HG02588 (cell line): ENCODE measurements around the gene PLCXD3.
"Not testable (repeated sequence)": the region's sequence is repeated elsewhere in the genome, so short reads cannot be mapped to it uniquely, and the experiment has no call there.

Experiments
- ATAC-seq: cut with Tn5 transposase; IDR thresholded peaks from one replicate; pipeline ENCODE4 v1.9.1; 2021; ENCODE audit warnings: mild to moderate bottlenecking, moderate library complexity; ENCODE audit not compliant: unreplicated experiment

PLCXD3 gene

DNA sequence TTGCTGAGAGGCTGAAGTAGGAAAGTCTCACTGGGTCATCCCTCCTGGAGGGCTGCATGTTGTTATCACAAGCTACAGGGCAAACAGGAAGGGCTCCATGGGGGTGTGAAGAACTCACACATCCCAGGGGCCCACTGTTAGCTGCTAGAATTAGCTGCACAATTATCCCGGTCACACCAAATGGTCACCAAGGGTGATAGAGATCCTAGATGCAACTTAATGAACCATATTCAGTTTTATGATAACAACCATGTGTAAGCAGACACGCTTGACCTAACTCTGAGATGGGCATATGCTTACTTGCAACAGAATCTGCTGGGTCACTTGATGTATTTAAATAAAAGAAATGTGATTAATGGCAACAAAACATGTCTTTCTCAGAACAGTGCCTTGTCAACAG, 153.6 kb downstream of the PLCXD3 start:
- no peak for ATAC-seq

DNA sequence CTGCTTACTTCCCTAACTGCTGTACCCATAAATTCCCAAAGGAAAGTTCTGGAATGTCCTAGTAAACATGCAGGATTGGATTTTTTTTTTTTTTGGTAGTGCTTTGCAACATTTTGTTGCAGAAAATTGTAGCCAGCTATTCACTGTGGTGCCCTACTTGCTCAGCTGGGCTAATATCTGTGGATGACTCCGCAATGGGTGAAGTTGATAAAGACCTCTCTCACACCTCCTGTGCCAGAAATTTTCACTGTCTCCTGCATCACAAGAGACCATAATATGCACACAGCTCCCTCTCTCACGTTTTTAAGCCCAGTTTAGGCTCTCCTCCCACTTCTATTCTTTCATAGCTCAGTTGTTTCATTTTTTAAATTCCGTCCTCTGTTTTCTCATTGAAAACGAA, 160.6 kb downstream of the PLCXD3 start:
- ATAC-seq = no peak

DNA sequence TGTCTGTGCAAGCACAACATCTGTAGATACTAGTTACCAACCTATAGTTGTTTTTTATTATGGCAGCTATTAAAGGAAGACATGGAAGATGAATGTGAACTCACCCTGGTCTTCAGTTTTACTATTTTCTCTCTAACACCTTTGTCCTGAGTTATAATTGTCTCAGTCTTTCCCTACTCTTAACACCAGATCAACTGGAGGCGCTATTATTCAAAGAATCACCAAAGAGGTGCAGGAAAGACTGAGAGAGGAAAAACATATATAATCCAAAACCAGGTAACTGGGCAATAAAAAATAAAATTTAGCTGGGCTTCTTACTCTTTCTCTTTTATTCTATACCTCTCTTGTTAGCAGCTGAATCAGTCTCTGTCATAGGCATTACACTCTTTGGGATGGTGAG, 162.8 kb downstream of the PLCXD3 start:
- ATAC-seq = no peak

DNA sequence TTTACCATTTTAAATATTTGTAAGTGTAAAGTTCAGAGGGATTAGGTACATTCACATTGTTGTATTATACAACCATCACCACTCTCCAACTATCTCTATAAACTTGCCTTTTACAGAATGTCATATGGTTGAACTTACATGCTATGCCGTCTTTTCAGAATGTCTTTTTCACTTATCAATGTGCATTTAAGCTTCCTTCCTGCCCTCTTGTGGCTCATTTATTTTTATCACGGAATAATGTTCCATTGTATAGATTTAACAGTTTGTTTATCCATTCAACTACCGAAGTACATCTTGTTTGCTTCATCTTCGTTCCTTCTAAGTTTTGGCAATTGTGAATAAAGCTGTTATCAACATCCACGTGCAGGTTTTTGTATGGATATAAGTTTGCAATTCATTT, 163.8 kb downstream of the PLCXD3 start:
- no peak for ATAC-seq

DNA sequence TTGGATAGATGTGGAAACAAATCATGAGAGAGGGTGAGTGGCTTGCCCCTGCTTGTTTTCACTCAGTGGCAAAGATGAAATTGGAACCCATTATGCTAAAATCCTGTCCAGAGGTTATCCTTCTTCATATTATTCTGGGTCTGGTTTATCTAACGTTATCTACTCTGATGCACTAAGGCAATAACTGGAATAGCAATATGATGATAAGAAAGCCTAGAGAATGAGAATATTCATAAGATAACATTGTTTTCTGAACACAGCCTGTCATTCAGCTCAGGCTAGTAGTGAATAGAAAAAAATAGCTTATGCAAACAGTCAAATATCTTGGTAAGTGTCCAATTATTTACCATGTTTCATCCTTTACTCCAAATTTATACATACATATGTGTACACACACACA, 165.1 kb downstream of the PLCXD3 start:
- ATAC-seq = no peak

DNA sequence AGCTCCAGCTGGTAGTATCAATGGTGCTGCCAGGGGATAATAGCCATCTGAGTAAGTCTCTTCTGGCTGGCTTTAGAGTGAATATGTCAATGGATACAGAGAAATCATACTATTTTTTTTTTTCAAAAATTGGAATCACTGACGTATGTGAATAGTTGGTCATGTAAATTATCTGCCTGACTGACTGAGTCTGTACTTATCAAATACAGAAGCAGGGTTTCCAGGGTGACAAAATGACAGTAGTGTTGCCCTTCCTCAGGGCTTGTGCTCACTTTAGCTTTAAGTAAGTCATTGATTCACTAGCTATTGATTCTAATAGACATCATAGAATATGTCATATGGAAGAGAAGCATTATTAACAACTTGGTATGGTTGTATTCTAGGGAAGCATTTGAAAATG, 171.1 kb downstream of the PLCXD3 start:
- ATAC-seq = no peak

DNA sequence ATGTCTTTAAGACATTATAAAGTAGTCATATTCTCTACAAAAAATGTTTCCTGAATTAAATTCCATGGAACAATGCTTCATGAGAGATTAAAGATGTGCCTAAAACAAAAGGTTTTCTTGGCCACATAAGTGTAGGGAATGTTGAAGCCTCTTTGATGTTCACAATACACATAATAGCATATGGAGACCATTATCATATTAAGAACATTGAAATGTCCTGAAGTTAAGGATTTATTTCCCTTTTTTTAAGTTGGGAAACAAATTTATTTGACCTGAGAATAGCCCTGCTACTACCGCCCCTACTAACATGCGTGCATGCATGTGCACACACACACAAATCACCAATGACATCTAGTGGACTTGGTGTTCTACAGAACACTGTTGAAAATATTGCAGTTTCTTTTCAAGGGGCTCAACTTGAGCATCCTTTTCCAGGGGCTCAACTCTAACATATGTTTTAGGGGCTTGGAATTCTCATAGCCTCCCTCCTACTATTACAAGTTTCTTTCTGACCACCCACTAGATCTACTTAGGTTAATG, 172.2 kb downstream of the PLCXD3 start:
- no peak for ATAC-seq

DNA sequence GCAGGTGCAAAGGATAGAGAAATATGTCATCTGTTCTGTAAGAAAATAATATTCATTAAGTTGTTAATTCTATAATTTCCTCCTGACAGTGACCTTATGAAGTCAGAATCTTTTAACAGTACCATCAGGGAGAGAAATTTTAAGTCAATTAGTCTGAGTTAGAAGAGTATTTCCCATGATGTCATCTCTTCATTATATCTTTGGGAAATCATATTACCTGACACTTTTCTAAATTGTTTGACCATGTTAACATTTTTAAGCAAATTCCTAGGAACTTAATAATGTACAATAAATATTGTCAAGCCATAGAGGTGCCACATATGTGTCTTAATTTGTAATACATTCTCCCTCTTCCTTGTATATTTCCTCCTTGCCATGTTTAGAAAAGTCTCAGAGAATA, 172.7 kb downstream of the PLCXD3 start:
- ATAC-seq = no peak

DNA sequence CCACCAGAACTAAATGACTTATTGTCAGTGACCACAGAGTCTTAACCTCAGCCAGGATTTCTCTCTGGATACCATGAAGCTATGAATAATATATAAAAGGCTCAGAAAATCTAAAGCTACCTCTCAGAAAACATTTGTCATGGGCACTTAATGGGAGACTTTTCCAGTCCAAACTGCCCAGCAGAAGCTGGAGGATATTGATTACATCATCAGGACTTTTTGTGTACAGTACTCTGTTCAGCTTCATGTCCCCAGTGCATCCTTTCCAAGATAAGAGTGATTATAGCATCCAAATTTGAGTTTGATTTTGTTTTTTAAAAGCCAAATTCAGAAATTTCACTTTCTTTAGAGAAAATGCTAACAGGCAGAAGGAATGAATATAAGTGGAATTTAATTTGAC, 173.2 kb downstream of the PLCXD3 start:
- no peak for ATAC-seq

DNA sequence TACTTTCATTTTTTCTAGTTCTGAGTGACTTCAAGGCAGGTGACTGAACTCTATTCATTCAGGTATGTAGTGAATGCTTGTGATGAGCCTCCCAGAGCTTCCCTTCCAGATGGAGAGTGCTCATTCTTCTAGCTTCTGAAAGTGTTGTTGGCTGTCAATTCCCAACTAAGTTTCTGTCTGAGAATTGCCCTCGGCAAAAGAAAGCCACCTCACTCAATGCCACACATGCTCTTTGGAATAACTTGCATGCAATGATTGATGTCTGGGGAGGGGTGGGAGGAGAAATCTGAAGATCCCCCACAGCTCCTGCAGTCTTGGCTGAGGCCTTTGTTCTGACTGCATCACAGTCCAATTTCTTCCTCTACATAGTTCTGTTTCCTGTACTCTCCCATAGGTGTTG, 173.9 kb downstream of the PLCXD3 start:
- ATAC-seq = no peak

DNA sequence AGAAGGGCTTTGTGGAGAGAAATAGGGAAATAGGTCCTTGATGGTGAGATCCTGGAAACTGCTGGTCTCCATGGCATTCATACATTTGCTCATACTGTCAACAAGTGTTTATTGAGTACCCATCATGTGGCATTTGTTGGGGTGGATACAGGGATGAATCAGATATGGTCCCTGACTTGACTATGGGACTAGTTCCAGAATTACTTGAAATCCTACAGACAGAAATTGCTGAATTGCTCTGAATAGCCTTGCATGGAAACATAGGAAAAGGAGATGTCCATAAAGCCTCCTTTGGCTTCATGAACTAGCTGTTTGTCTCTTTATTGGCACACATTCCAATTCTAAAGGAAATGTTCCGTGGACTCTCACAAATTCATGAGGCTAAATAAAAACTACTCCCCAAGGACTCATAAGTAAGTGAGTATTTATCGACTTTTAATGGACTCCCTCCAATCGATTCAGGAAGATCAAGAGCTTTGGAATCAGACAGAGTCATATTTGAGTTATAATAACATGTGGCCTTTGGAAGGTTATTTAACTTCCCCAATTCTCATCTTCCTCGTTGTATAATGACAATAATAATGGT, 174.7 kb downstream of the PLCXD3 start:
- no peak for ATAC-seq

DNA sequence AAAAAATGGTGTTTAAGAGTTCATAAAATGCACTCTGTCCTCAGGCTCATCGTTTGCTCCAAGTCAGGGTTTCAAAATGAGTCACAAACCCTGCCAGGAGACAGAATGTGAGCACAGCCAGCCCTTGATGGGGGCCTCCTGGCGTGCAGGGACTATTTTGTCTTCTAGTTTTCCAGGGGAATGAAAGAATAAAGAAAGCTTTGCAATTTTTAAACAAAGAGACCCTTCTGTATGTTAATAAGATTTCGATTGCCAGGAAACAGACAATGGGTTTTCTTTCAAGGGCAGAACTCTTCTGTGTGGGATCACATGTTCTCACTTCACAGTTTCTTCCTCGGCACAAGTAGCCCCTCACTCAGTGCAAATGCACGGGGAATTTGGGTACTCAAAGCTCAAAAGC, 175.6 kb downstream of the PLCXD3 start:
- no peak for ATAC-seq

DNA sequence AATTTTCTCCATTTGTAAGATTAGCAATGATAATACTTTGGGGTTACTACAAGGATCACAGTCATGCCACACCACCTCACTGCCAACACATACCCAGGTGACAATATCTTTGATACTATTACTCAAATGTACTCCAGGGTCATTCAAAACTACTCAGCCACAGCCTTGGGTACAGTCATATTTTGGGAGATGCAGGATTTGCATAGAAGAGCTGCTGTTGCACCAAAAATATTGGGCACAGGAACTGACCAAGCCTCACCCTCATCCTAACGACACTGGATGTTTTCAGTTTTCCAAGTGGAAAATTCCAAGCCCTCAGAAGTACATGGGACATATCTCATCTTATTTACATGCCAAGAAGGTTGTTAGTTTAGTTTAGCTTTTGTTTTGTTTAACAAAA, 176.2 kb downstream of the PLCXD3 start:
- ATAC-seq = no peak

DNA sequence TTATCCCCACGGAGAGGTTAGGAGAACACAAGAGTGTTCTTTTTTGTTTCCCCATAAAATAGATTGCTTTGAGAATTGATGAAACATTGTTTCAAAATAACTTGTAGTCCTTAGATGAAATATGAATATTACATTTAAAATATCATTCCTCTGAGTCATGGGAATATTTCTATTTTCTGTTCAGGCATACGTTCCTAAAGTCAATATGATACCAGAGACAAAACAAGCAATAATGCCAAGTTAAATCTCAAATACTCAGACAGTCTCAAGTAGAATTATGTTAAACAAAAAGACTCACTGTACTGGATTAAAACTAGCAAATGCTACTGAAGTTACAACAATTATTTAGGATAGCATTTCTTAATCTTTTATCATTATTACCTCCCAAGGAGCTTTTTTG, 185.3 kb downstream of the PLCXD3 start:
- ATAC-seq = no peak

DNA sequence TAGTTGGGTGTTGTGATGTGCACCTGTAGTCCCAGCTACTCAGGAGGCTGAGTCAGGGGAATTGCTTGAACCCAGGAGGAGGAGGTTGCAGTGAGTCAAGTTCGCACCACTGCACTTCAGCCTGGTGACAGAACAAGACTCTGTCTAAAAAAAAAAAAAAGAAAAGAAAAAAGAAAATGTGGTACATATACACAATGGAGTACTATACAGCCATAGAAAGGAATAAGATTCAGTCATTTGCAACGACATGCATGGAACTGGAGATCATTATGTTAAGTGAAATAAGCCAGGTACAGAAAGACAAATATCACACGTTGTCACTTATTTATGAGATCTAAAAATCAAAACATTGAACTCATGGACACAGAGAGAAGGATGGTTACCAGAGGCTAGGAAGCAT, 187.6 kb downstream of the PLCXD3 start:
- not testable (repeated sequence) for ATAC-seq

DNA sequence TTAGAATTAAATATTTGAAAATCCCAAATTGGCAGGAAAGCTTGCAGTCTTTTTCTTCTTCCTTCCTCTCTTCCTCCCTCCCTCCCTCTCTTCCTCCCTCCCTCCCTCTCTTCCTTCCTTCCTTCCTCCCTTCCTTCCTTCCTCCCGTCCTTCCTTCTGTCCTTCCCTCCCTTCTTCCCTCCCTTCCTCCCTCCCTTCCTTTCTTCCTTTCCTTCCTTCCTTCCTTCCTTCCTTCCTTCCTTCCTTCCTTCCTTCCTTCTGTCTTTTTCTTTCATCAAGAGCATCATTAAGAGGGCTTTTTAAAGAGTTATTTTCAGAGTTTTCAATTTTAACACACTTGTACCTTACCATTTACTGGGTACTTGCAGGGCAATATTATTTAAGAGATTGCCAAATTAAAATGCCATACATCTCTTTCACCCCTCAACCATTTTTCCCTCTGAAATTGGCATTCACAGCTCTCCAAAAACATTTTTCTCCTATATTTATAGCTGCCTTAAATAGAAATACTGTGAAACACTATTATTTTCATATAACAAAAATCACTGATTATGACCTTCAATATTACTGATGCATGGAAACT, 197.8 kb downstream of the PLCXD3 start:
- no peak for ATAC-seq

DNA sequence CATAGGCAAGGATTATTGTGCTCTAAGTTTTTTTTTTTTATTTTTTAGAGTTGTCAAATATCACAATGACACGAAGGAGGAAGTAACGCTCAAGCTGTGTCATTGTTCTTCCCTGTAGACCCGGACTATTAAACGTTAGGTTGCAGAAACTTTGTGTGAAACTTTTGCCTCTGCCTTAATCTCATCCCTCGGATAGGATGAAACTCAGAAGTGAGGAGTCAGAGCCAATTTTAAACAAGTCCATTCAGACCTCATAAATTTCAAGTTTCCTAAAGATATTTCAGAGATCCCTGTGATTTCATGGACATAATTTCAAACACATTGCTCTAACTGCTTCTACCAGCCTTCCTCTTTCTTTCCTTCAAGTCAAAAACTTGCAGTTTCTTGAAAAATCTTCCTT, 198.3 kb downstream of the PLCXD3 start:
- ATAC-seq = no peak

DNA sequence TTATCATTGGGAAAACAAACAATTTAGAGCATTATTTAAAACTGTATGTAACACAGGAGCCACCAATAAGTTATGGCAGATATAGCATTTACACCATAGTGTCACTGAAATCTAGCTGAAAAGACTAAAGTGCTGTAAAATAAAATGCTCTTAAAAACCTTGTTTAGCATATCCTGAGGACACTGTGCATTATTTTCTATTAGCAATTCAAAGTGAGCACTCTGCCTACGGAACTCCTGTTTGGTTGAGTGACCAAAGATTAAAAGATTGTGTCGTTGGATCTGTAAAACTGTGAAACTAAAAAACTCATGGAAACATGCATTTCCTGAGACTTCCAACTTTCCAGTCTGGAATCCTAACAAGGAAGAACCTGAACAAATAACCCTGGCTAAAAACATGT, 201.1 kb downstream of the PLCXD3 start:
- ATAC-seq = no peak

DNA sequence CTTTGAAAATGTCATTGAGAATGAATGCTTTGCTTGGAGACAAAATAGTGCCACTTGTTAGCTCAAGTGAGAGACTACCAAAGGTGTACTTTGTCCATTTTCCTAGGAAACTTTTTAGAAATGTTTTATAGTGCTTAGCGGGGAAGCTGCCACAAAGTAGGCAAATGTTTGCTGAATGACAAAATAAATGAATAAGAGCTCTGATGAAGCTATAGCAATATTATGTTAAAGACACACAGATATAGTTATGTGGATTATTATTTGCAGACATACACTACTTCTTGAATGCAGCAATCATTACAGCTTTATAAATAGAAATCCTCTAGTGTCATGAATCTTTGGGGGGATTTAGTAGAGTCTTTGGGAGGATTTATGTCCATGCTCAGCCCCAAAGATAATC, 204.4 kb downstream of the PLCXD3 start:
- no peak for ATAC-seq

DNA sequence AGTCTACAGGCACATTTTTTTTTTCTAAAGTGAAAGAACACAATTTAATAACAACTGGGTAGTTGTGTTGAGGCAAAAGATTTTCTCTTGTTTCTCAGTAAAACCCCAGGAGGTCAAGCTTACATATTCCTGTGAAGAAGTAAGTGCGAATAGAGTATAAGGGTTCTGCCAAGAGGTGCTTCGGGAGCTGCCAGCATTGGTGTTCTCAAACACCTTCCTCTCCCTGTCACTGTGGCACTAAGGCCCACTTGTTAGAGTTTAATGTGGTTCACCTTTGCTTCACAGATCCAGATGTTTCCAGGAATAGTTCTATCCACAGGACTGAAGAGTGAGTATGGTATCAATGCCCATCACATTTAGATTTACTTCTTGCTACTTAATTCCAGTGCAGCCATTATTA, 205.3 kb downstream of the PLCXD3 start:
- no peak for ATAC-seq

DNA sequence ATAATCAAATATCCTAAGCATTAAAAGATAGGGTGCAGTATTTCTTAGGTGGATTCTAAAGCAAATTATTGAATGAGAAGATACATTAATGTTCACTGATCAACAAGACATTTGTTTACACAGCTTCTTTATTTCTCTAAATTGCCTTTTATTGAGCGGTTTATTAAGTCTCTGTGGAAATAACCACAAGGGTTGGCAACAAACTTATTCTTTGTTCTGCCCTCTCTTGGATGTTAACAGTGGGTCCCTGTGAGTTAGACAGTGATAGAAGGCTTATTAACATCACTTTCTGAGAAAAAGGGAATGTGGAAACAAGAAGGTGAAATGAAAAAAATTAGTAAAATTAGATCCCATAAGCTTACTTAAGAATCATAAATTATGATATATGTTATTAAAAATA, 214.3 kb downstream of the PLCXD3 start:
- no peak for ATAC-seq

DNA sequence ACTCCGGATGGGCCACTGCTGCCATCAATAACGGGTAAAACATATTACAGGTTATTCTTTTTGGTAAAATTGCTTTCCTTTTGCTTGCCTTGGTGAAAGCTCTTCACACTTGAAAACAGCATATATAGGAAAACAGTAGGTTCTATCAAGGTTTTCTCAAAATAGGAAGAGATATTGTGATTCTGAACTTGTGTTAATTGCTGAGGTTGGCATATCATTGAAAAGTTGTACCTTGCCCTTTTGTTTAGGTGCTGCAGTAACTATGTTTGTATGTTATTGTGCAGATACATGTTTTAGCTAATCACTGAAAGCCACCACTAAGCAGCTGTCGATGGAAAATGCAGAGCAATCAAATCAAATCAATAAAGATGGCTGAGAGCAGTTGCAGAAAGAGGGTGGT, 219.1 kb downstream of the PLCXD3 start:
- ATAC-seq = no peak

DNA sequence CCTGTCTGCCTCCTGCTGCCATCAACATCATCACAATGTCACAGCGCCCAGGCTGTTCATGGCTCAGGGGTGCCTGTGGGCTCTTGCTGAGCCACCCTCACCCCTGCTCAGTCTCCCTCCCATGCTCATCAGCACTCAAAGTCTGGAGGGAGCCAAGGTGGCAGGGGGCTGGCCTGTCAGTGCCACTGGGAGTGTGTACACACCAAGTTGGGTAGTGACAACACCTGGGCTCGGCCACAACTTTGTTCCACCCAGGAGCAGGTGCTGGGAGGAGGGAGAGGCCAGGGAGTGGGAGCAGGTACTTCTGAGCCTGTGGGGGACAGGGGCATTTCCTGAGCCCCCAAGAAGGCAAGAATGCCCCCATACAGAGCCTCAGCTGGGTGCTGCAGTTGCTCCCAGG, 219.6 kb downstream of the PLCXD3 start:
- ATAC-seq = no peak
